NCI-H524 treated with DMSO at 0.1 percent for 48 hours (cell line): Measurements from ENCODE around the gene PPP6R3.
"Not testable (repeated sequence)": the region's sequence is repeated elsewhere in the genome, so short reads cannot be mapped to it uniquely, and the experiment has no call there.

Experiments used
- DNase-seq: peaks from one replicate; lab custom pipeline; 2025; lab: John Stamatoyannopoulos, UW

Gene PPP6R3

GRCh38 chr11:68434159-68434558 lies 26.4 kb upstream of the PPP6R3 start:
- DNase-seq, result not testable (repeated sequence)

- DNase-seq, result no peak
These were observed 24.2 kb upstream of the PPP6R3 start for GRCh38 chr11:68436162-68436888.

- DNase-seq, result no peak
These were observed 23.3 kb upstream of the PPP6R3 start for GRCh38 chr11:68436985-68437926.

GRCh38 chr11:68437927-68438657 lies 22.5 kb upstream of the PPP6R3 start:
- DNase-seq, result no peak

- DNase-seq, result no peak
These were observed 21.8 kb upstream of the PPP6R3 start for GRCh38 chr11:68438658-68439259.

- no peak for DNase-seq
These were observed 21.0 kb upstream of the PPP6R3 start for GRCh38 chr11:68439355-68440065.

- no peak for DNase-seq
These were observed 20.3 kb upstream of the PPP6R3 start for GRCh38 chr11:68440224-68440623.

- peak; percentile 25 for DNase-seq
These were observed 18.9 kb upstream of the PPP6R3 start for GRCh38 chr11:68441466-68442230.

GRCh38 chr11:68442433-68442832 lies 18.1 kb upstream of the PPP6R3 start:
- no peak for DNase-seq

- DNase-seq, result no peak
These were observed 16.0 kb upstream of the PPP6R3 start for GRCh38 chr11:68444566-68444965.

- DNase-seq, result no peak
These were observed 15.0 kb upstream of the PPP6R3 start for GRCh38 chr11:68445531-68446035.

GRCh38 chr11:68446046-68446725 lies 14.4 kb upstream of the PPP6R3 start:
- no peak for DNase-seq

GRCh38 chr11:68447015-68447801 lies 13.3 kb upstream of the PPP6R3 start:
- no peak for DNase-seq

GRCh38 chr11:68447914-68448313 lies 12.6 kb upstream of the PPP6R3 start:
- not testable (repeated sequence) for DNase-seq

- no peak for DNase-seq
These were observed 11.9 kb upstream of the PPP6R3 start for GRCh38 chr11:68448604-68449011.

GRCh38 chr11:68449951-68450350 lies 10.6 kb upstream of the PPP6R3 start:
- no peak for DNase-seq

GRCh38 chr11:68450711-68451110 lies 9.8 kb upstream of the PPP6R3 start:
- no peak for DNase-seq

GRCh38 chr11:68454767-68455166 lies 5.8 kb upstream of the PPP6R3 start:
- peak; percentile 80 for DNase-seq

GRCh38 chr11:68455485-68455884 lies 5.1 kb upstream of the PPP6R3 start:
- DNase-seq, result no peak
